GM19395 (cell line): ENCODE data around the gene PHTF2.

Experiments
- ATAC-seq: cut with Tn5 transposase; IDR thresholded peaks from one replicate; pipeline ENCODE4 v1.9.1; 2021; ENCODE audit warnings: mild to moderate bottlenecking, moderate library complexity; ENCODE audit not compliant: unreplicated experiment

The PHTF2 gene

DNA sequence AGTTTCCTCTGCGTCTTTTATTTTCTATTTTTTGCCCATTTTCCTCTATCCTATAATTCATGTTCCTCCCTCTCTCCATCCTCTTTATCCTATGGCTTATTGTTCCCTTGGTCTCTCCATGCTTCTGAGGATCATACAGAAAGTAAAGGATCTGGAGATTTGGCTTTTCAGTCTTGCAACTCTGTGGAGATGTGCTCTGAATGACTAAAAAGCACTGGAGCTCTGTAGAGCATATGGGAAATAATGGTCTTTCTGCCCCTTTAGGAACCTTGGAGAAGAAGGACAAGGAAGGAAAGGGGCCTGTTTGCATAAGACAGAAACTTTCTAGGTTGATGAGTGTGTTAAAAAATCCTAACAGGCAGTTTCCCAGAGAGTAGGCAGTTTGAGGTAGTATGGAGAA lies 120.1 kb downstream of the PHTF2 start:
- no peak for ATAC-seq

DNA sequence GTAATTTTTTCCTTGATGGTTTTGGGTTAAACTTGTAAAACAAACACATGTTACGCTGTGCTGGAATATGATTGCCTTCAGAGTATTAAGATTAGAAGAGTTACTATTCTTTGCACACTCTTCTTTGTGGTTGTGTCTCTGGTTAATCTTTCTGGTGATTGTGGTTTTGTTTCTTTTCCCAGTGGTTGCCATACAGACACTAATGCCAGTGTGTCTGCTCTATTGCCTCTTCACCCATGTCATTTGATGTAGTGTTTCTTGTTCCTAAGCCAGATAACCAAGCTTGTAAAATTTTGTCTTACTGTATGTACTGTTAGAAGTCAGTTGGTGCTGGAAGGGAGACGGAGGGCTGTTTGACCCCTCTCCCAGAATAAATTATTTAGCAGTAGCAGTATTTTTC lies 124.8 kb downstream of the PHTF2 start:
- ATAC-seq = peak; percentile 71

DNA sequence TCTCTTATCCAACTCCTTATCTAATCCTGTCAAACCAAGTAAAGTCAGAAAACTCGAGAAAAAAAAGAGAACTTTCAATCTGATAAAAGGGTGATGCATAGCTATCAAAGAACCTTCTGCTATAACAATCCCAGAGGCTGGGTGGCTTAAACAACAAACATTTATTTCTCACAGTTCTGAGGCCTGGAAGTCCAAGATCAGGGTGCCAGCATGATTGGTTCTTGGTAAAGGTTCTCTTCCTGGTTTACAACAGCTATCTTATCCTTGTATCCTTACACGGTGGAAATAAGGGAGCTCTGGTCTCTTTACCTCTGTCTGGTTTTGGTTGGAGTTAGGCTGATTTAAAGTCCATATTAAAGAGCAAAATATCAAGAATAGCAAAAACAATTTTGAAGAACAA lies 131.9 kb downstream of the PHTF2 start:
- no peak for ATAC-seq

DNA sequence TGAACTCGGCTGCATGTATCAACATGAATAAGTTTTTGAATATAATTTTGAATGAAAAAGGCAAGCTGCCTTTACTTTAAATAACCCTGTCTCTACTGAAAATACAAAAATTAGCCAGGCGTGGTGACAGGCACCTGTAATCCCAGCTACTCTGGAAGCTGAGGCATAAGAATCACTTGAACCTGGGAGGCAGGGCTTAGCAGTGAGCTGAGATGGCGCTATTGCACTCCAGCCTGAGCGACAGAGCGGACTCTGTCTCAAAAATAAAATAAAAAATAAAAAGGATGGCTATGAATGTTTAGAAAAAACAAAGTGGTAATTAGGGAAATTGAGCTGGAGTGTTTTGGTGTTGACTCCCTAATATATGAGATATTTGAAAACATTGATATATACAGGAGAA lies 133.3 kb downstream of the PHTF2 start:
- ATAC-seq = no peak

DNA sequence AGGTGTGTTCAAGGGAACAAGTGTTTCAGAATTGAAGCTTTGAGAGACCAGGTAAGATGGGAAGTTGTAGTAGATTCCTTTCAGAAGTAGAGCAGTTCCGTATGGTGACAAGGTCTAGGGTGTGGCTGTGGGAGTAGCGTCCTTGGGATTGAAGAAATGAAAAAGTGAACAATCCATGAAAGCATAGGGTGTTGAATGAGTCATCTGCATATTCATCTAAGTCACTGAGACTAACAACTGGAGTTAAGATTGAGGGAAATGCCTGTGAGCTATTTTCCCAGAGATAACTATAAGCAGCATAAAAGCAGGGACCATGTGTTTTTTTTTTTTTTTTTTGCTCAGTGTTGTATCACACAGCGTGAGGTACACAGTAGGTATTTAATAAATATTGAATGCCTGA lies 134.8 kb downstream of the PHTF2 start:
- ATAC-seq = no peak

DNA sequence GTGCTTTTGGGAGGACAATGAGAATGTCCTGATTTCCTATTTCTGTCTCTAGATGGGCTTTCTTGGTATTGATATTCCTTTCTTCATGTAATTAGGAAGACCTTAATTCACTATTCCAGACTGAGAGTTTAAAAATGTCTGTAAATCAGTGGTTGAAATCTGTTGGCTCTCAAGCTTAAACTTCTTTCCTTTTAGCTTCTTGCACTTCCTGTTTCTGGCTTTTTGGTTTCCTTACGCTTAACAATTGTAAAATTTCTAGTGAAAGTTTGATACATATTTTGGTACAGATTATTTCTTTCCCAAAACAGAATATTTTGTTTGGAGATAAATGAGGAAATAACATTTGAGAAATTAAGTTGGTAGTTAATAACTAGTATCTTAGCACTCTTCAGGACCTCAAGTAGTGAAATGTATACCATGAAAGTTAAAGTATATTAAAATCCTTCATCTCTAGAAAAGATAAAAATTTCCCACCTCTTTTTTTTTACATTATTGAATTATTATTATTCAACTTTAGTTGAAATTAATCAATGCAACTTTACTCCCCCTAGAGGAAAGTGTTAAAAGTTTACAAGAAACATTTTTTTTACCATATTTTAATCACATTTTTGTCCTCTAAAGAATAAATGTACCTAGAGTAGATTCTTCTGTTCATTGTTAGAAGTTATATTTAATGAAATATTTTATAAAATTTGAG lies 137.2 kb downstream of the PHTF2 start:
- no peak for ATAC-seq

DNA sequence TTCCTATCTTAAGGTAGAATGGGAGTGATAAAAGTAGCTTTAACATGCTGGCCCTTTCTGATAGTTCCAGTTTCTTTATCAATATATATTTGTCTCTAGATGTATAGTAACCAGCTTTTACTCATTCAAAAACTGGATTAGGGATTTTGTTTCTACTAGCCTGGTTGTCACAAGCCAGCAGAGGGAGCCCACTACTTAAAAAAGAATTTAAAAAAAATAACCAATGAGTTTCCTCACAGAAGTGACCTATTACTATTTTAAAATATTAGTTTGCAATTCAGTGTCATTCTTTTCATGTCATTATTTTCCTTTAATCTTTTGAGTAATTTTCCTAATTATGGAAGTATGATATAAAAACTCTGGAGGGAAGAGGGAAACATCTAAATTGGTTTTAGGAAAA lies 142.1 kb downstream of the PHTF2 start:
- ATAC-seq = no peak

DNA sequence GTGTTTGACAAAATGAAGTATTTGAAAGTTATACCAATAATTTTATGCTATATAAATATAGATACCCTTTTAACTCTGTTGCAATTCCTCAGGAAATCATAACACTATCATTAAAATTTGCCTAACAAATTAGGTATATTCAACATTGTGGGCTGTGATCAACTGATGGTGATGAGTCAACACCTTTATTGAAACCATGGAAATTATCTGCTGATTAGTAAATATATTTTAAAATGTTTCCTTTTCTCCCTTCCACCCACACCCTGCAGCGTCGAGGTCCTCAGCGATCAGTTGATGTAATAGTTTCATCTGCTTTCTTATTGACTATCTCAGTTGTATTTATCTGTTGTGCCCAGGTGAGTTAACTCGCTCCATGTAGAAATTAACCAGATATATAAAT lies 143.9 kb downstream of the PHTF2 start:
- ATAC-seq = no peak

DNA sequence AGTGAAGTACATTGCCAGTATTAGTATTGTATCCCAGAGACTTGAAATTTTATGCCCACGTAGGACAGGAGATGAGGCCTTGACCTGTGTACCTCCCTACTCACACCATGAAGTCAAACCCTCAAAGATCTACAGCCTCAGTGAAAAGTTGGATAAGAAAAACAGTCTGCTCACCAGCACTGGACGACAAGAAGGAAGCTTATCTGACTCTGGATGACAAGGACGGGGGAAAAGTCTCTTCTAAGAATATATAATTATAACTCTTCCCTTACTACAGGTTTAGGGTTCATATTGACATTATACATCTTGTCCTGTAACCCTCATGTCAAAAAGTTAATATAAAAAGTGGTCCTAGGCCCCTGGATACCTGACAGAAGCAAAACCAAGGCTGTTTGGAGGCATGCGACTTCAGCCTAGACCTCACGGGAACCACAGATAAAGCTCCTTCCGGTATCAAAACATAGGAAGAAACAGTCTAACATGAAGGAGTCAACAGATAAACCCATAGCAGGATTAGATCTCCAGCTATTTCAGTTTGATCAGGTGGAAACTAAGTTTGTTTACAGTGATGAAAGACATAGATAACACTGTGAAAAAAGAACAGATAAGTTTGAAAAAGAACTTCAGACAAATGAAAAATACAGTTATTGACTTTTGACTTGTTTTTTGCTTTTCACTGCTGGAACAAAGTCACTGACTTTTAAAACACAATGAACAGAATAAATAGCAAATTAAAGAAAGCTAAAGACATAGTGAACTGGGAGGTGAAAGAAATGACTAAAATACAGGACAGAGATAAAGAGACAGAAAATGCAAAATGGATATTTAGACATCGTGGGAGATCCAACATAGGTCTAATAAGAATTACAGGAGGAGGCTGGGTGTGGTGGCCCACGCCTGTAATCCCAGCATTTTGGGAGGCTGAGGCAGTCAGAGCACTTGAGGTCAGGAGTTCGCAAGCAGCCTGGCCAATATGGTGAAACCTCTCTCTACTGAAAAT lies 145.9 kb downstream of the PHTF2 start:
- no peak for ATAC-seq

DNA sequence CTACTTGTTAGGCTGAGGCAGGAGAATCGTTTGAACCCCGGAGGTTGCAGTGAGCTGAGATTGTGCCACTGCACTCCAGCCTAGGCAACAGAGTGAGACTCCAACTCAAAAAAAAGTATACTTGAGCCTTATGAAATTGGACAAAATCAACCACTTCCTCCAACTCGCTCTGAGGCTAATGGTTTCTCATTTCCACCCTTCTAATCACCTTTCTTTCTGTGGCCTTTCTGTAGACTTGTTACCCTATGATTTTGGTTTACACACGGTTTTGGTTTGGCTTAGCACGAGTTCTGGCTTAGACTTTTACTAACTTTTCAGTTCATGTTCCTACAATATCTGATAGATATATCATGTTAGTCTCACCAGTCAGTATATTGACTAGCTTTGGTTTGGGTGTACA lies 152.0 kb downstream of the PHTF2 start:
- ATAC-seq = no peak

DNA sequence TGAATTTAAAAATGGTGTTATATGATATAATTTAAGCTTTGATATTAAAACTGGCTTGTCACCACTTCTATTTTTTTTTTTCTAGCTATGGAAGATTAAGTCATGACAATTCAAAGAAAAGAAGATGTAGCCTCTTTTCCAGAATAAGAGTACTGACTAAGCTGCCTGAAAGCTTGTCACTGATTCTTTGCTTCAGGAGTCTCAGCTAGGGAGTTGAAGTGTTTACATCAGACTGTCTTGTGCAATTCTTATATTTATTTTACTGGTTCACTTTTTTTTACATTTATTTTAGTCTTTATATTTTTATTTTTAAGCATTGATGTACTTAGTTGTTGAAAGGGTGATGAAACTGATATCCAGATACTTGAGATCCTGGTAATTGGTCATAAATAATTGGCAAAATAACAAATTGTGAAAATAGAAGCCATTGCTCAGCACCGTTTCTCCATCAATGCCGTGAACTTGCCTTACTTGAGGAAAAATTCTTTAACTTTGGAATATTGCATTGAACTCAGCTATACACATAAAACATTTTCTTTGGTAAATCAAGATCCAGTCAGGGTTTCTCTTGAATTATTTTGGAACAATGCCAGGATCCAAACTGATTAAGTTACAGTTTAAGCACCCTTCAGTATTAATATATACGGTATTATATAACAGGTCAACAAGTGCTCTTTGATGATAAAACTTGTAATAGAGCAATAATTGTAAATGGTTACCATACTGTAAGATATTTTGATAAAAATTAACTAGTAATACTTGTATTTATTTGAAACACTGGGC lies 156.4 kb downstream of the PHTF2 start:
- ATAC-seq = no peak

DNA sequence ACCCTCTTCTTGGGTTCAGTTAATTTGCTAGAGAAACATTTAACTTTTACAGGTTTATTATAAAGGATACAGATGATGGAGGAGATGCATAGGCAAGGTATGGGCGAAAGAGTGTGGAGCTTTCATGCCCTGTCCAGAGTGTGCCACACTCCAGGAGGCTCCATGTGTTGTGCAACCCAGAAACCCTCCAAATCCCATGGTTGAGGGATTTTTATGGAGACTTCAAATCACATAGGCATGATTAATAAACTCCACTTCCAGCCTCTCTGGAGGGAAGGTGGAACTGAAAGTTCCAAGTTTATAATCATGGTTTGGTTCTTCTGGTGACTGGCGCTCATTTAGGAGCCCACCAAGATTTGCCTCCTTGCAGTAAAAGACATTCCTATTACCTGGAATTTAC lies 159.9 kb downstream of the PHTF2 start:
- no peak for ATAC-seq

DNA sequence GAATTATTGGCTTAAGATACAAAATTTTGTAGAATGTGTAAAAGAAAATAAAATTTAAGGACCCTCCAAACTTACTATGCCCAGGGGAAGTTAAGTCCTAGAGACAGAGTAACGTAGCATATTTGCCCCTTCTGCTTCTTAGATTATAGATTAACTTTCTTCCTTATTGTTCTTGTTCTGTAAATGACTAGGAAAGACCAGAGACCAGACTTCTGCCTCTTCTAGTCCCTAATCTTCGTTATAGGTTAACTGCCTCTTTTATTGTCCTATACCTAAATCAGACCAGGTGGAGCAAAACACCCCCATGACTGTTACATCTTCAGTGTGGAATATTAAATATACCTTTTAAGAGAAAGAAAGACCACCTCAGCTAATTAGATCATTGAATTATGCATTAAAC lies 160.5 kb downstream of the PHTF2 start:
- ATAC-seq = no peak

DNA sequence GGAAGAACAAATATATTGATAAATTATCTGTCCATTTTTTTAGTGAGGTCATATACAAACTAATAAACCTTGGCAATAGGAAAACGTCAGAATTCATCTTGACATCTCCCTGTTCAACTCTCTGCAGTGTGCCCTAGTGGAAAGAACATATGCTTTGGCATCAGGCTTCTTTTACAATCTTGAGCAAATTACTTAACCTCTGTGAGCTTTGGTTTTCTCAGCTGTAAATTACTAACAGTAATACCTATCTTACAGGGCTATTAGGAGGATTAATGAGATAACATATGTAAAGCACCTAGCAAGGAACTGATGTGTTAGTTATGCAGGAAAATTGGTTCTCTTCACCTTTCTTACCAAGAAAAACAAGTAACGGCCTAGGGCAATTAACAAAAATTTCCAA lies 161.8 kb downstream of the PHTF2 start:
- no peak for ATAC-seq

DNA sequence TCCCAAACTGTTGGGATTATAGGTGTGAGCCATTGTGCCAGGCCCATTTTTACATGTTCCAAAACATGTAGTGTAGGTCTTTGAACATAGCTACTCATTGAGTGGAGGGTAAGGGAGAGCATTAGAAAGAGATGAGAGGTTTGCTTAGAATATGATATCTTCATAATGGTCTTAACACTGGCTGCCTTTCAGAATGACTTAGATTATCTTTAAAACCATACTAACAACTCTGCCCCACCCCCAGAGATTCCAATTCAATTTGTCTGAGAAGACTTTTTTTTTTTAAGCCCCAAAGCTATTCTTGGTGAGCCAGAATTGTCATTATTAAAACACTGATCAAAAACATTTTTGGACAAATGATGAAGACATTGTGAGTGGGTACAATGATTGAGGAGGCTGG lies 168.9 kb downstream of the PHTF2 start:
- no peak for ATAC-seq

DNA sequence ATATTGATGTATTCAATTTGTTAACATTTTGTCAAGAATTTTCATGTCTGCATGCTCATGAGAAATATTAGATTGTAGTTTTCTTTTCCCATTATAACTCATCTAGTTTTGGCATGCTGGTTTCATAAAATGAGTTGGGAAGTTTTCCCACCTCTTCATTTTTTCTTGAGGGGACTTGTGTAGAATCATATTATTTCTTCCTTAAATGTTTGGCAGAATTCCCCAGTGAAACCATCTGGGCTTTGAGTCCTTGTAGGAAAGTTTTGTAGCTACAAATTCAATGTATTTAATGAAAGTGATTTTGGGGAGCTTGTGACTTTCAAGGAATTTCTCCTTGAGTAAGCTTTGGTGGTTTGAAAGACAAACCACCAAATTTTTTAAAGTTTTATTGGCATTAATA lies 173.2 kb downstream of the PHTF2 start:
- no peak for ATAC-seq

DNA sequence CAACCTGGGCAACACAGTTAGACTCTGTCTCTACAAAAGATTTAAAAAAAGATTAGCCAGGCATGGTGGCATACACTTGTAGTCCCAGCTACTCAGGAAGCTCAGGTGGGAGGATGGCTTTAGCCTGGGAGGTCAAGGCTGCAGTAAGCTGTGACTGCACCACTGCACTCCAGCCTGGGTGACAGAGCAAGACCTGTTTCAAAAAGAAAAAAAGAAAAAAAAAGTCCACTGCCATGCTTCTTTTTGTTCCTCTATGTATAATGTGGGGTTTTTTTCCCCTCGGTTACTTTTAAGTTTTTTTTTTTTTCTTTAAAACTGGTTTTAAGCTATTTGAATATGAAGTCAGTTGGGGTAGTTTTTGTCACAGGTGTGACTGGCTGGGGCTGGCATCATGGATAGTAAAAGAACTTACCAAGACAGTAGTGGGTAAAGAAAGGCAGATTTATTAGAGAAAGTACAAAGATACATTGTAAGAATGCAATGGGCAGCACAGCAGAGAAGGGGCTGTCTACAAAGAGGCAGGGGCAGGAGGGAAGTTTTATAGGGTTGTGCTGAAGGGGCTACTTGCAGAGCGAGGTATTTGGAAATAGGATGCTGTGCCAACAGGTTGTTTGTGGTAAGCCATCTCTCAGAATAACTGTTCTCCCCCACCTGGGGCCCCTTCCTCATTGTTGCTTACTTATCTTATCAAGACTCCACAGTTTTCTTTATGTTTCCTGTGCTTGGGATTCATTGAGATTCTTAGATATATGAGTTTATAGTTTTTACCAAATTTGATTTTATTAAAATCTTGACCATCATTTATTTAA lies 177.3 kb downstream of the PHTF2 start:
- ATAC-seq = no peak

DNA sequence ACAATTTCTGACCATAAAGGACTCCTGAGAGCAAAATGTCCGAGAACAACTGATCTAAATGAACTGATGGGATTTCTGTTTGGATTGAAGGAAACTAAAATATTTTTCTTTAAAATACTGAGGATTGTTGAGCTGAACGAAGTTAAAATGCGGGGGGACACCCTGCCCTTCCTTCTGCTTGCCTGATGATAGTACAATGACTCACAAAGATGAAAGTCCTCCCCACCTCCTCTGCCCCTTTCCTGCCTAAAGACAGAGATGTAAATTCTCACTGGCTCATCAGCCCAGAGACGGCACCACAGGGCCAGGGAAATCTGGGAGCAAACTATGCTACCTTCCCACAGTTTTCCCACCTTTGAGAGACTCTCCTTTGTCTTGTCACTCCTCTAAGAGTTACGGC lies 180.6 kb downstream of the PHTF2 start:
- no peak for ATAC-seq

DNA sequence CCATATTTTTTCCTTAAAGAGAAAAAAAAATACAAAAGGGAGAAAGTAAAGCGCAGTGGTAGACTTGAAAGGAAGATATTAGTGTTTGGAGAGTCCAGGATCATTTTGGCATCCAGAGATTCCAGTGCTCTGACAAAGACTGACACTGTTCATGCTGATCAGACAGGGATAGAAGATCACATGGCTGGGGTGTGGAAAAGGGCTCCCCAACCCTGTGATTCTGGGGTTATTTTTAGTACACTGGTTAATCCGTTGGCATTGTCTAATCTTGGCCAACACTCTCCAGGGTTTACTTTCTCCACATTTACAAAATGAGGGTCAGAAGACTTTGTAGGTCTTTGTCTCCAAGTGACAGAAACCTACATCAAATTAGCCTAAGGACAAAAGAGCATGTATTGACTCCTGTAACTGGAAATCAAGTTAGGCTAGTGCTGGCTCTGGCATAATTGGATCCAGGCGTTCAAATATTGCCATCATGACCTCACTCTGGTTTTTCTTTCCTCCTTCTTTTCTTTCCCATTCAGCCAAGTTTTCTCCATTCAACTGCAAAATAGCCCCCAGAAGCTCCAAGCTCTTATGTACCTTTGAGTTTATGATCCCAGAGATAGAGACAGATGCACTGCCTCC lies 181.6 kb downstream of the PHTF2 start:
- no peak for ATAC-seq

DNA sequence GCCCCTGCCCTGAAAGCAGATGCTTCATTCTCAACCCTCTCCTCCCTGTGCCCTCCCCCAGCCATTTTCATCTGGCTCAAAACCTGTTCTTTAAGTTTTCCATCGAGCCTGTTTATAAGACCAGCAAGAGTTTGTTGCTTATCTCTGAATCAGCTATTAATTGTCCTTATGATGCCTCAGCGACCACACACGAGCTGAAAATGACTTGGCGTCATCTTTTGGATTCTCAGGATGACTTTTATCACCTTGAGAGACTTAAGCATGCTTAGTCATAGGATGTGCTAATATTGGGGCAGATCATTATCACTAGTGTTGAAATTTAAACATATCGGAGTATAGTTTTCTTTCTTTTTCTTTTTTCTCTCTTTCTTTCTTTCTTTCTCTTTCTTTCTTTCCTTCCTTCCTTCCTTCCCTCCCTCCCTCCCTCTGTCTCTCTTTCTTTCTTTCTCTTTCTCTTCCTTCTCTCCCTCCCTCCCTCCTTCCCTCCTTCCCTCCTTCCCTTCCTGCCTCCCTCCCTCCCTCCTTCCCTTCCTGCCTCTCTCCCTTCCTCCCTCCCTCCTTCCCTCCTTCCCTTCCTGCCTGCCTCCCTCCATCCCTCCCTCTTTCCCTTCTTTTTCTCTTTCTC lies 184.5 kb downstream of the PHTF2 start:
- no peak for ATAC-seq
